ENCODE data around the gene BMERB1.
"Not testable (repeated sequence)": the region's sequence is repeated elsewhere in the genome, so short reads cannot be mapped to it uniquely, and the experiment has no call there.

Gene BMERB1

GRCh38 chr16:15434425-15435215 is at the start of gene BMERB1:
Gene BMERB1, plus strand, starts transcription at chr16:15434588. Its CDS starts 66 bp downstream, at chr16:15434654.
- DNase-seq (ENCODE audit: low read depth in 2 of 2), result peak; percentile 47 to 68

- DNase-seq (ENCODE audit: low read depth in 2 of 2), result not testable (repeated sequence)
These were observed 46.3 kb upstream of the BMERB1 start for GRCh38 chr16:15388060-15388459.

DNA sequence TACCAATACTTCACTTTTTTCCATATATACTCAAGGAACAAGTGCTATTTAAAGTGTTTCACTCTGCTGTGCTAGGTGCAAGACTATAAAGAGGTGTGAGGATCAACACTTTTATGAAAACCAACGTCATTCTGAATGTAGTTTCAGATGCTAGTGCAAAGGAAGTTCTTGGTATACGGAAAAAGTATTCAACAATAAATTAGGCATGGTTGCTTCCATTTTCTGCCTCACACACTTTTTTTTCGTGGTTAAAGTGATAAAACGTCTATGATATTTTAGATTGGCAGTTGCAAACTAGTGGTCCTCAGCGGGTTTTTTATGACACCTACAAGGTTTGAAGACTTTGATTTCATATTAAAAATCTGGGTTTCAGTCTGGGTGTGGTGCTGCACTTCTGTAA is 44.5 kb upstream of the BMERB1 start:
- DNase-seq (ENCODE audit: low read depth in 2 of 2), result not testable (repeated sequence)

- not testable (repeated sequence) for DNase-seq (ENCODE audit: low read depth in 2 of 2)
These were observed 41.4 kb upstream of the BMERB1 start for GRCh38 chr16:15393025-15393424.

GRCh38 chr16:15395631-15396508 is 38.5 kb upstream of the BMERB1 start, which contains the start of gene MPV17L:
Gene MPV17L, plus strand, starts transcription at chr16:15395754. Its CDS starts 144 bp downstream, at chr16:15395898.
- DNase-seq (ENCODE audit: low read depth in 2 of 2), result not testable (repeated sequence)

DNA sequence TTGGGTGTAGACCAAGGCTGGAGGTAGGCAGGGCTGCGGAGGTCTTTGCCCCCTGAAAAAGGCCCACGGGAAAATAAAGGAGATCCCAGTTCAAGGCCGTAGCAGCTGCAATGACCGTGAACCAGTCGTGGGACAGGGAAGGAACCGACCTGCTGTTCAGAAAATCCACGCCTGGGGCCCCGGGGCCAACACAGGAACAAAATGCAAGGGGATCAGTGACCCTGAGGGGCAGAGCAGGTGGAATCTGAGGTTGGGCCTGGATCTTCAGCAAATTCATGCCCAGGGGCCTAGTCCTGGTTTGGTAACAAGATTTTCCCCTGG is 37.9 kb upstream of the BMERB1 start:
- DNase-seq (ENCODE audit: low read depth in 2 of 2), result not testable (repeated sequence)

DNA sequence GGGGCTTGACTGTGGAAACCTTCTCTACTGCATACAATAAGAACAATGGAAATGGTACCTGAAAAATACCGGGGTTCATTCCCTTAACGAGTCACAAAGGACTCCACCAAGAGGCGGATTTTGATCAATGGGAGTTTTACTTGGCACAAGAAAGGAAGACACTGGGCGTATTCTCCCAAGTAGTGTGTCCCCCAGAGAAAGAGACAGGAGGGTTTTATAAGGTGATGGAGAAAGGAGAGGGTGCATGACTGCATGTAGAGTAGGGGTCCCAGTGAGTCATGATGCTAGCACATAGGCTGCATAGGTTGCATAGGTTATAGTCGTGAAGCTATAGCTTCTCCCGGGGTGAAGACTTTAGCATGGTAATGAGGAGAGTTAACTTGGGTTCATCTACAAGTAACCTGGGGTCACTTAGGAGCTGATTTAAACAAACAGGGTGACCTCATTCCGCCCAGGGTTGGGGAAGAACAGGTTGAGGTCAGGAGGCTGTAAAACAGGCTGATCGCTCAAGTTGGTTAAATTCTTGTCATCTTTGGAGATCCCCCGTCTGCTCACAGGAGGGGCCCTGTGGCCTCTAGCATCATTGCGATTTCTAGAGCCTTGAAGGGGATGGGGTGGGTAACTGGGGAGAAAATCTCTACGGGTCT is 37.3 kb upstream of the BMERB1 start:
- no peak for DNase-seq (ENCODE audit: low read depth in 2 of 2)

- no peak for DNase-seq (ENCODE audit: low read depth in 2 of 2)
These were observed 35.6 kb upstream of the BMERB1 start for GRCh38 chr16:15398618-15399316.

- no peak for DNase-seq (ENCODE audit: low read depth in 2 of 2)
These were observed 35.1 kb upstream of the BMERB1 start for GRCh38 chr16:15399317-15399716.

DNA sequence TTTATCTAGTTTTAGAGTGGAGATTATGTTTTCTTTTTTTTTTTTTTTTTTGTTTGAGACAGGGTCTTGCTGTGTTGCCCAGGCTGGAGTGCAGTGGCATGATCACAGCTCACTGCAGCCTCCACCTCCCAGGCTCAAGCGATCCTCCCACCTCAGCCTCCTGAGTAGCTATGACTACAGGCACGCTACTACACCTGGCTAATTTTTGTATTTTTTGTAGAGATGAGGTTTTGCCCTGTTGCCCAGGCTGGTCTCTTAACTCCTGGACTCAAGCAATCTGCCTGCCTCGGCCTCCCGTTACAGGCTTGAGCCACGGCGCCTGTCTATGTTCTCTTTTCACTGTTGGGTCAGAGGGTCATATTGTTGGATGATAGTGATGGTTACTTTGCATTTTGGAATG is 34.1 kb upstream of the BMERB1 start:
- DNase-seq (ENCODE audit: low read depth in 2 of 2), result not testable (repeated sequence)

GRCh38 chr16:15401972-15402371 is 32.4 kb upstream of the BMERB1 start:
- DNase-seq (ENCODE audit: low read depth in 2 of 2), result no peak

GRCh38 chr16:15403392-15403995 is 30.9 kb upstream of the BMERB1 start:
- DNase-seq (ENCODE audit: low read depth in 2 of 2), result no peak

GRCh38 chr16:15404091-15404490 is 30.3 kb upstream of the BMERB1 start:
- not testable (repeated sequence) for DNase-seq (ENCODE audit: low read depth in 2 of 2)

DNA sequence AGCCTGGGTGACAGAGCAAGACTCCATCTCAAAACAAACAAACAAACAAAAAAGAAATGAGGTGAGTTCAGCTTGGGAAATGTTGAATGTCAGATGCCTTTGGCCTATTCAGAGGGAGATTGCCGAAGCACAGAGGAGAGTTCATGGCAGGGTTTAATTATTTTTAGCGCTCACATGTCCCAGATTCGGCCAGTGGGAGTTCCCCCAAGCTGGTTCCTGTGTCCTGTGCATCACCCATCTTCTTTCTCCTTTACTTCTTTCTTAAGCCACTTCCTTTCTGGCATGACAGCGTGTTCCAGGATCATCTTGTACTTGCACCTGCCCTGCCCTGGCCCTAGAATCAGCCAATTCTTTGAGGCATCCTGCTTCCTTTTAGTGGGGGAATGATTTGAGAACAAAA is 29.6 kb upstream of the BMERB1 start:
- DNase-seq (ENCODE audit: low read depth in 2 of 2), result no peak

- DNase-seq (ENCODE audit: low read depth in 2 of 2), result not testable (repeated sequence)
These were observed 26.6 kb upstream of the BMERB1 start for GRCh38 chr16:15407756-15408155.

DNA sequence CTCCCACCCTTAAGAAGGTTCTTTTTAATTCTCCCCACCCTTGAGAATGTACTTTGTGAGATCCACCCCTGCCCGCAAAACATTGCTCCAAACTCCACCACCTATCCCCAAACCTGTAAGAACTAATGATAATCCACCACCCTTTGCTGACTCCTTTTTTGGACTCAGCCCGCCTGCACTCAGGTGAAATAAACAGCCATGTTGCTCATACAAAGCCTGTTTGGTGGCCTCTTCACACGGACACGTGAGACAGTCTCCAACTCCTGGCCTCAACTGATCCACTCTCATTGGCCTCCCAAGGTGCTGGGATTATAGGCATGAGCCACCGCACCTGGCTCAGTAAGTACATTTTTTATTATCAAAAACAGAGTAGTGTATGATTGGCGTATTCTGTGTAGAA is 24.9 kb upstream of the BMERB1 start:
- DNase-seq (ENCODE audit: low read depth in 2 of 2), result not testable (repeated sequence)

GRCh38 chr16:15415511-15415985 is 18.8 kb upstream of the BMERB1 start:
- no peak for DNase-seq (ENCODE audit: low read depth in 2 of 2)

DNA sequence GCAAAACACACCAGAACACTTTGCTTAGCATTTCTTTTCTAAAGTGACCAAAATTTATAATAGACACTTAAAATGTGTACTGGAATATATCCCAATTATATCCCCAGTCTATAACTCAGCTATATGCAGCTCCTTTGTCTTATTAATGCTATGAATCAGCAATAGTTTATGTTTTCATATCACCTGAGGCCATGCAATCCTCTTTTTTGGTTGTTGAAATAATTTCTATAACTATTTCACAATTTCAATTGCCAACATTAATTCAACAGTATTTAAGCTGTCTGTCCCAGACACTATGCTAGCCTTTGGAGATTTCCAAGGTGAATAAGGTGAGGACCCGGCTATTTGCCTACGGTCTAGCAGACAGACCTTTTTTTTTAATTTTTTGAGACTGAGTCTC is 17.2 kb upstream of the BMERB1 start:
- no peak for DNase-seq (ENCODE audit: low read depth in 2 of 2)

DNA sequence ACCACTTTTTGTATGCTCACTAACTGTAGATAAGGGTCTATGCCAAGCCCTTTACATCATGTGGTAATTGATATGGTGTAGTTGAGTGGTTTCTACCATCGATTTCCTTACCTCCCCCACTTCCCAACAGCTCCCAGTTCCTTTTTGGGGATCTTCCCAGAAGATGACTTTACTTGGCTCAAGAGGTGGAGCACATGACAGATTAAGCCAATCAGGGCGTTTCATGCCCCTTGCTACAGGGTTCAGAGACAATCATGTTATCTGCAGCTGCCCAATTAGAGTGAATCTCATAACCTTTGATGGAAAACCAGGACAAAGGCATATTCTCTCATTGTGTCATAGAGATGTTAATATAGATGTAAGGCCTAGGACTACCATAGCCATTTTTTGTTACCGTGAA is 16.2 kb upstream of the BMERB1 start:
- DNase-seq (ENCODE audit: low read depth in 2 of 2), result no peak

GRCh38 chr16:15421696-15422095 is 12.7 kb upstream of the BMERB1 start:
- DNase-seq (ENCODE audit: low read depth in 2 of 2), result not testable (repeated sequence)

DNA sequence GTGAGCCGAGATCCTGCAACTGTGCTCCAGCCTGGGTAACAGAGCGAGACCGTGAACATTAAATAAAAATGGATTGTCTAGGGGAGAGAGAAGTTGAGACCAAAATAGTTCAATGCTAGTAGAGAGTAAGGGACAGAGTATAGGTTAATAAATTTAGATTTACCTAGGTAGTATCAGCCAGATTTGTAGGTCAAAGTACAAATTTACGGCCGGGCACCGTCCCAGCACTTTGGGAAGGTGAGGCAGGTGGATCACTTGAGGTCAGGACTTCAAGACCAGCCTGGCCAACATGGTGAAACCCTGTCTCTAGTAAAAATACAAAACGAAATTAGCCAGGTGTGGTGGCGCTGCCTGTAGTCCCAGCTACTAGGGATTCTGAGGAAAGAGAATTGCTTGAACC is 12.2 kb upstream of the BMERB1 start:
- DNase-seq (ENCODE audit: low read depth in 2 of 2), result no peak

Measured in stimulated activated CD4-positive, alpha-beta T cell treated with anti-CD3 and anti-CD28 coated beads, Interleukin-15, amount 100 ng/mL, for 48 hours (primary cell).